NCI-H2029 (cell line): Measurements from ENCODE around the gene SPDYE18.
"Not testable (repeated sequence)": the region's sequence is repeated elsewhere in the genome, so short reads cannot be mapped to it uniquely, and the experiment has no call there.

Experiments used
- DNase-seq: peaks from one replicate; lab custom pipeline; 2025; lab: John Stamatoyannopoulos, UW

The SPDYE18 gene

GRCh38 chr7:77062557-77062956, at the start of gene SPDYE18:
Gene SPDYE18, minus strand, starts transcription at chr7:77062558. Its CDS starts 2,046 bp downstream, at chr7:77060512.
- not testable (repeated sequence) for DNase-seq

- DNase-seq, result not testable (repeated sequence)
These were observed 46.0 kb upstream of the SPDYE18 start for GRCh38 chr7:77108362-77108761.

GRCh38 chr7:77107659-77108058, 45.3 kb upstream of the SPDYE18 start:
- not testable (repeated sequence) for DNase-seq

- DNase-seq, result not testable (repeated sequence)
These were observed 43.5 kb upstream of the SPDYE18 start for GRCh38 chr7:77105904-77106303.

- not testable (repeated sequence) for DNase-seq
These were observed 40.3 kb upstream of the SPDYE18 start for GRCh38 chr7:77102671-77103070.

- not testable (repeated sequence) for DNase-seq
These were observed 38.8 kb upstream of the SPDYE18 start for GRCh38 chr7:77101187-77101586.

- DNase-seq, result not testable (repeated sequence)
These were observed 38.1 kb upstream of the SPDYE18 start for GRCh38 chr7:77100501-77100900.

GRCh38 chr7:77092301-77092700, 29.9 kb upstream of the SPDYE18 start:
- DNase-seq, result not testable (repeated sequence)

GRCh38 chr7:77082192-77082591, 19.8 kb upstream of the SPDYE18 start:
- DNase-seq, result not testable (repeated sequence)

- not testable (repeated sequence) for DNase-seq
These were observed 17.9 kb upstream of the SPDYE18 start for GRCh38 chr7:77080236-77080635.

GRCh38 chr7:77079624-77080023, 17.3 kb upstream of the SPDYE18 start:
- DNase-seq, result not testable (repeated sequence)

- DNase-seq, result not testable (repeated sequence)
These were observed 16.8 kb upstream of the SPDYE18 start for GRCh38 chr7:77079112-77079511.

- not testable (repeated sequence) for DNase-seq
These were observed 14.7 kb upstream of the SPDYE18 start for GRCh38 chr7:77077060-77077459.

GRCh38 chr7:77074786-77075396, 12.5 kb upstream of the SPDYE18 start:
- DNase-seq, result not testable (repeated sequence)

- not testable (repeated sequence) for DNase-seq
These were observed 8.8 kb upstream of the SPDYE18 start for GRCh38 chr7:77071108-77071507.

- DNase-seq, result not testable (repeated sequence)
These were observed 3.5 kb upstream of the SPDYE18 start for GRCh38 chr7:77065869-77066268.

- DNase-seq, result not testable (repeated sequence)
These were observed 1.4 kb upstream of the SPDYE18 start for GRCh38 chr7:77063732-77064131.

- DNase-seq, result not testable (repeated sequence)
These were observed 30.1 kb downstream of the SPDYE18 start, which contains the start of gene SPDYE17 for GRCh38 chr7:77032261-77032660. Gene SPDYE17, minus strand, starts transcription at chr7:77032361. Its CDS starts 1,791 bp downstream, at chr7:77030570.

GRCh38 chr7:77026349-77026748, 36.0 kb downstream of the SPDYE18 start:
- not testable (repeated sequence) for DNase-seq

- not testable (repeated sequence) for DNase-seq
These were observed 52.2 kb downstream of the SPDYE18 start for GRCh38 chr7:77010074-77010680.

- DNase-seq, result peak; percentile 60
These were observed 54.4 kb downstream of the SPDYE18 start for GRCh38 chr7:77008000-77008399.

GRCh38 chr7:77006127-77007110, 55.9 kb downstream of the SPDYE18 start:
- DNase-seq, result not testable (repeated sequence)
